HG02678 (cell line): ENCODE results near the gene FLRT2.

Experiments
- ATAC-seq: cut with Tn5 transposase; IDR thresholded peaks from one replicate; pipeline ENCODE4 v1.9.1; 2021; ENCODE audit warnings: mild to moderate bottlenecking, moderate library complexity; ENCODE audit not compliant: unreplicated experiment

FLRT2 gene

DNA sequence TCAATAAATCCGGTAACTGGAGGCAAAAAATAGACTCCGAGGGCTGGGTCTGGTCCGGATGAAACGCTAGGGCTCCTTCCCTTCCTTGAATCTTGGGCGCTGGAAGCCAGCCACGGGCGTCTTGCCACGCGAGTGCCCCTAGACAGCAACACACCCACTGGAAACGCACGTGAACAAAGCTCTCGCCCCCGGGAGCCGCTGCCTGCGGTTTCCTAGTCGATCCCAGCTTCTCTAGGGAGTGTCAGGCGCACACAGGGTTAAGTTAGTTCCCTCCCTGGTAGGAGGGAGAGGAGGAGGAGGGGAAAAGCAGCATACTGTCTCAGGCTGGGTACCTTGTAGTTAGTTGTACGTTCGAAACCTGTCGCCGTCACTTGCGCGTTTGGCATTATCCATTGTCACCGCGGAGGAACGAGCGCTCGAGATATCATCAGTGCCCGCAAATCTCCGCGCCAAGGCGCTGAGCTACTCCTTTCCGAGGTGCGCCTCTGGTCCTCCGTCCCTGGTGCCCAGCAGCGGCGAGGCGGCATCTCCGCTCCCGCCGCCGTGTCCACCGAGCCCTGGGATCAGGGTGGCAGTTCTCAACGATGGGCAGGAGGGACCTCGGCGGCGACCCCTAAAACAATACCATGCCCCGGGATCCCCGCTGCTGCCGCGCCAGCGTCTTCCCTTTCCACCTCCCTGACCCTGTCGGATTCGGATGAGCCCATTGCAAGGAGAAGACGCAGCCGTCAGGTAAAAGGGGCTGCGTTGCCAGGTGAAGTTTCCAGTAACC is at the start of gene FLRT2:
FLRT2 (plus strand) TSS at position 342 of the 772 bp plus-strand sequence. CDS start 91,371 bp downstream, outside the sequence.
- no peak for ATAC-seq

GRCh38 chr14:85481471-85481870 is 48.5 kb upstream of the FLRT2 start:
- no peak for ATAC-seq

GRCh38 chr14:85482552-85482951 is 47.4 kb upstream of the FLRT2 start:
- no peak for ATAC-seq

DNA sequence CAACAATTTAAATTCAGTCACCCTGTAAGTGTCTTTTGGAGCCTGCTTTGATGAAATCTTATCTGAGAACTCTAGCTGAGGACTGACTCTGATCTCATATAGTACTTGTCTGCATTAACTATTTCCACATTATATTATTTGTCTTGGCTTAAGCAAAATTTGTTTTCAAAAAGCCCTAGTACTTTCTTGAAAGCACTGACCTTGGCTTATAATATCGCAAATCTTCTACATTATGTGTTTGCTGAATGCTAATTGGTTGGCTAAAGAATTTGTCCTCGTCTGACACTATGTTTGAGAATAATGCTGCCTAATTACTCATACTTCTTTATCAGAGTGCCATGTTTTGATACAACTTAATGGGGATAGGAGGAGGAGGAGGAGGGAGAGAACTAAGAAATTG is 46.9 kb upstream of the FLRT2 start:
- ATAC-seq = no peak

- no peak for ATAC-seq
Observed at GRCh38 chr14:85483652-85484051, 46.3 kb upstream of the FLRT2 start.

DNA sequence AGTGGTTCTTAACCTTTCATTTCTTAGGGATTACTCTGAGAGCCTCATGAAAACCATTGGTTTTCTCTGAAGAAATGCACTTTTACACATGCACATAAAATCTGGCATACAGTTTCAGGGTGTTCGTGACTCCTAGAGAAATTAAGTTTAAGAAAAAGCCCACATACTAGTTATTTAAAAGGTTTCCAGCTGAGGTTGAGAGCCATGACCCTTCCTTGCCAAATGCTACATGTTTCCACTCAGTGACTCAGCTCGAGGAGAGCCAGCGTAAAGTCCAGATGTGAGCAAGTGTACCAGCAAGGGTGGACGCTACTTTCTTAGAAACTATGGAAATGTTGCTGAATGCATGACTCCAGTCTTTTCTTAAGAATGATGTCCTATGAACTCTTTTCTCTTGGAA is 42.7 kb upstream of the FLRT2 start:
- ATAC-seq = no peak

- ATAC-seq = no peak
Observed at GRCh38 chr14:85501751-85502150, 28.2 kb upstream of the FLRT2 start.

DNA sequence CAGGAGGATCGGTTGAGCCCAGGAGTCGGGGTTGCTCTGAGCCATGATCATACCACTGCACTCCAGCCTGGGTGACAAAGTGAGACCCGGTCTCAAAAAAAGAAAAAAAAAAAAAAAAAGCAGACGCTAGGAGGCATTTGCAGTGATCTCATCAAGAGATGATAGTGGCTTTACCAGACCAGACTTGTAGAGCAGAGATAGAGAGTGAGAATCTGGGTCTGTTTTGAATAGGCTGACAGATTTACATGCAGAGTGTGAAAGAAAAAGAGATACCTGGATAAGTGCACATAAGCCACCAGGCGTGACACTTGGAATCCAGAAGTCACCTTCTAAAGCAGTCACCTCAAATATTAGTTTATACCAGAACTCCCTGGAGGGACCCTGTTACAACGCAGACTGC is 21.1 kb upstream of the FLRT2 start:
- ATAC-seq = no peak

DNA sequence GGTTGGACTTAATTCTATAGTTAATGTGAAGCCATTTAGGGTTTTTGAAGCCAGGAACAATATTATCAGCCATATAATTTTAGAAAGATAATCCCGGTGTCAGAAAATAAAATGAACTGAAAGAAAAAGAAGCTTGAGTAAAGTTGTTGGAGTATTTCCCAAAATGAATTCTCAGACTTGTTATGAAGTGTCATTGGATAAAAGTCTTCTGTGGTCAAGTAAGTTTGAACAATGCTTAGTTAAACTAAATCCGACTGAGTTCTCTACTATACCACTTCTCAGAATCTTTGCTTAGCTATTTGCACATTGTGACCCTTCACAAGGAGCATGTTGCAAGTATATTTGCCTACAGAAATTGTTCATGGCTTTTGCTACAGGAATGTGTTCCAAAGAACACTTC is 17.5 kb upstream of the FLRT2 start:
- ATAC-seq = no peak

DNA sequence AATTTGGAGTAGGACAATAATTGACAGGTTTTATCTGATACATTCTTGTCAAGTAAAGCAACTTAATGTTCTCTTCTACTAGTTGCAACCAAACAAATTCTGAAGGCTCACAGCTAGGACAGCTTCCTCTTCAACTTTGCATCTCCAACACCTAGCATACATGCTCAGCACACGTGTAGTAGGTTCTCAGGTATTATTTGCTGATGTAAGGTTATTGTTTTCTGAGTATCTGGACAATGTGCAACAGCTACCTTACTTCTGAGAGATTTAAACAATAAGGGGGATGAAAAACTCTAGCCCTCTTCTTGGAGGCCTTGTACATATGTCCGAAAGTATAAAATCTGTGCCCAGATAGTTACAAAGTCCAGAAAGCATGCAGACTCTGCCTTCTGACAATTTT is 15.5 kb upstream of the FLRT2 start:
- ATAC-seq = no peak

- ATAC-seq = no peak
Observed at GRCh38 chr14:85516239-85517113, 13.5 kb upstream of the FLRT2 start.

- ATAC-seq = no peak
Observed at GRCh38 chr14:85517114-85517688, 12.7 kb upstream of the FLRT2 start.

GRCh38 chr14:85519661-85520305 is 10.2 kb upstream of the FLRT2 start:
- no peak for ATAC-seq

GRCh38 chr14:85520581-85520980 is 9.4 kb upstream of the FLRT2 start:
- ATAC-seq = no peak

DNA sequence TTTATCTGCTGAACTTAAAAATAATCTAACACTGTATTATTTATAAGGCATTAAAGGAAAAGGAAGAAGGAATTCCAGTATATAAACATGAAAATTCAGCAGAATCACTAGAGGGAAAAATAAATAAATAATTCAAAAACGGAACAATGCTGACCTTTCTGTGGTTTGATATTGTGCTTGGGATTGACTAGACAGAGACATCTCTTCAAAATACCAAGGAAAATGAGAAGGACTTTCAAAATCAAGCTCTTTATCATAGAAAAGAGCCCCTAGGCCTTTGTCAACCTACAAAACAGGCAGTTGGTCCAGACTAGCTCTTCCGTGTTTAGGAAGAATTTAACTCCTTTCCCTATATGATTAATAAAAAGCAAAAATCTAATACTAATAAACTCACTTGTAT is 6.3 kb upstream of the FLRT2 start:
- no peak for ATAC-seq

- no peak for ATAC-seq
Observed at GRCh38 chr14:85527006-85527405, 2.9 kb upstream of the FLRT2 start.

GRCh38 chr14:85527445-85528035 is 2.4 kb upstream of the FLRT2 start:
- ATAC-seq = no peak

- no peak for ATAC-seq
Observed at GRCh38 chr14:85528080-85528896, 1.7 kb upstream of the FLRT2 start.

- no peak for ATAC-seq
Observed at GRCh38 chr14:85528897-85529631, 880 bp upstream of the FLRT2 start.
